Smooth muscle cell of bladder (primary cell): ENCODE results near the gene IFT80. TPM values are rescaled to one million over a fixed set of nuclear protein-coding genes. Genes with fewer than 3 reads are reported as not detected.

Experiments used
- total RNA-seq: library from RNA; depleted of rRNA; stranded (reverse); fragments of >200 nt; gene quantifications from 2 replicates; pipeline ENCODE4 v1.2.3, GENCODE V29; 2014

The IFT80 gene
- total RNA-seq, result 59.3 and 73.9 TPM in 2 replicates

DNA sequence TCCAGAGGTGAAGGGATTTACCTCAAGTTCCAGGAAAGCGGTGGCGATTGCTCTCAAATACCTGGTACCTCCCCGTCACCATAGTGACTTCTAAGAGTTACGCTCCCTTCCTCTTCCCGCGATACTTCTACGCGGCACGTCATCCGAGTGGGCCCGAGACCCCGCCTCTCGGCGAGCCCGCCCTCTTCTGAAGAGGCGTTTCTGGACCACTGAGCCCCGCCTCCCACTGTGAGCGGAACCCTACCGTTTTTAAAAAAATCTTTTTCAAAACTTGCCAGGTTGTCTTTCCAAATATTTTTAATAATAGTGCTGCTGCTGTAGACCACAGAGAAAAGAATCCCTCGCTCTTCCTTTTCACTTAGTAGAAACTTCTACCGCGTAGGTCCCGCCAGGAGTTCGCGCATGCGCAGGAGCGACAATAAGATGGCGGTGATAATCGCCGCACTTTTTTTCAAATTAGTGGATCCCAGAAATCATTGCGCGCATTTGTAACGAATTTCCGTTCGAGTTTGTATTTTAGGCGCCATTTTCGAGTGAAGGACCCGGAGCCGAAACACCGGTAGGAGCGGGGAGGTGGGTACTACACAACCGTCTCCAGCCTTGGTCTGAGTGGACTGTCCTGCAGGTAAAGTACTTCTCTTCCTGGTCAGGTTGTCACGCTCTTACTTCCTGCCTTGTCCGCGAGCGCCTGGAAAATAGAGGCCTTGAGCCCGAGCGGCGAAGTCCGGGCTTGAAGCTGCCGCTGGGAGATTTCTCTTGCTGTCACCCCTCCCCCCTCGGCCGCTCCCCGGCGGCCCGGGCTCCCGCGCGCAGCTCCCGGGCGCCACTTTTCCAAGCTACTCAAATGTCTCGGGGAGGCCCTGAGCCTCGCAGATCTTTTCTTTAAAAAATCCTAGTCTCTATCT is at the start of gene IFT80, which contains the start of gene SMC4:
Gene IFT80 (minus strand): TSS at position 101 of the 905 bp plus-strand sequence. CDS start 14,625 bp downstream, outside the sequence.
Gene SMC4 (plus strand): TSS at position 526 of the 905 bp plus-strand sequence. CDS start 1,177 bp downstream, outside the sequence.

GRCh38 chr3:160225176-160226025 is 173.6 kb downstream of the IFT80 start, which contains the start of gene C3orf80:
C3orf80 (plus strand) TSS chr3:160225422; CDS start chr3:160225636, 214 bp downstream.

Other genes with a start within 250 kb of the IFT80 start
- gene C3orf80, start 173.8 kb downstream of the IFT80 start, total RNA-seq, result 3.0 and 8.0 TPM in 2 replicates
- 30.3 and 43.2 TPM in 2 replicates for gene SMC4, start 425 bp upstream of the IFT80 start, total RNA-seq
- gene TRIM59, start 50.6 kb upstream of the IFT80 start, total RNA-seq, result 15.5 and 15.6 TPM in 2 replicates
- 17.4 and 31.7 TPM in 2 replicates for gene KPNA4, start 166.3 kb upstream of the IFT80 start, total RNA-seq